ENCODE measurements around the gene PRKAG1.
A peak's percentile ranks its signal among the peaks of the same experiment; 100 is the strongest.
"Not testable (repeated sequence)": the region's sequence is repeated elsewhere in the genome, so short reads cannot be mapped to it uniquely, and the experiment has no call there.

The PRKAG1 gene

DNA sequence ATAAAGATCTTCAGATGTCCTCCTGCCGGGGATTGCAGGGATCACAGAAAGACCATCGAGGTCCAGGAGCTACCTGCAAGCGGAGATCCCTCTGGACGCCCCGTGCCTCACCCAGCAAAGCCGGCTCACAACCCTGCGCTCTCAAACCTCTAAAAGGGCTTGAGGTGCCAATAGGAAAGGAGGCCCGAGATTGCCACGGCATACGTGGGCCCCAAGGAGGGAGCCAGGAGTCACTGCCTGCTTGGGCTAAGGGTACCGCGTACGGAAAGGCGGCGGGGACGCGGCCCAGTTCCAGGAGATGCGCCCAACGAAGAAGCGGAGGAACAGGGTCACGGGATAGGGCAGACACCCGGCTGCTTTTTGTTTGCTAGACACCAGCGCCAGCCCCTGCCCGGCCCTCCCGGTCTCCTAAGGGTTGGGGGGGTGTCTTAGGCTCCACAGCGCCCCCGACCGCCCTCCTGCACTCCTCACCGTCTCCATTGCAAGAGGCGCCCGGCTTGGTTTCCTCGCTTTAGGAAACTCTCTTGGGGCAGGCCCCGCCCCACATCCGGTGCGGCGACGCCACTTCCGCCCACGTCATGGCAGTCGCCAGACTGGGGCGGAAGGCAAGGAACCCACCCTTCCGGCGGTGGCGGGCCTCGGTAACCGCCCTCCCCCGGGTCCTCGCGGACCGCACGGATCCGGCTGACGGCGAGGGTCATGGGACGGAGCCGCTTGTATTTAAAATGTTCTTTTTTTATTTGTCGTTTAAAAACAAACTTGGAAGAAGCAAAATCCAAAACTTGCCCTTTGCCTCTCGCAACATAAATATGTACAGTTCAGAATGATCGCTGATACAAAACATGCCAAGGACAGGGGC is at the start of gene PRKAG1:
TSS of gene PRKAG1 (minus strand) at position 516 of the 859 bp plus-strand sequence. CDS start at position 480, 36 bp downstream.
- DNase-seq (ENCODE audit: low read depth, low spot score) = peak; percentile 90

DNA sequence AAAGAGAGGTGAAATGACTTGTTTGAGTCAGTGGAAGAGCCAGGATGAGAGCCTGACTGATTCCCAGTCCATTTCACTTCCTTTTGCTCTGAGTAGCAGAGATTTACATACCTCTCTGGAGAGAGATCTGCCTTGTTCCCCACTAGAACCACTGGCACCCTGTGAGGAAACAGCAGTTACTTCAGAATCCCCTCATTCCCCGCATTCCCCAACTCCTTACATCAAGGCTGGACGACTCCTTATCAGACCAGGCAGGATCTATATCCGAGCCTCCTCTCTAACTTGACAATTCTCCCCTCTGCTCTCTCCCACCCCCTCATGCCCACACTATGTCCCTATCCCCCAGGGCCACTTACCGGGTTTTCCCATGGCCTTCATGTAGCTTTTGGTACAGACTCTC is 47.5 kb upstream of the PRKAG1 start:
- DNase-seq (ENCODE audit: low read depth, low spot score) = no peak

DNA sequence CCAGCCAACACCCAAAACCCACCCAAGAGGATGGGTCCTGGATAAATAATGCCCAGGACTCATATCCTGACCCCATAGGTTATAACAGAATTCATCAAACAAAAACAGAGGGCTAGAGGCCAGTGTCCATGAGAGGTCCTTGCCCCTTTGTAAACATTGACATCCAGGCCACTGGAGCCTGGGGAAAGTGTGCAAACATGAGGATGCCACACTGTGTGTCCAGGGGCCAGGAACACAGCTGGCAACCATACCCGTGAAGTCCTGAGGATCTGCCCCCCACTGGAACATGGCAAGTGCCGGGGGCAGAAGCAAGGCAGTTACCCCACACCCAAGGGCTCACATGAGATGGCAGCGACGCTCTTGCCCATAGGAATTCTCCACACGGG is 46.2 kb upstream of the PRKAG1 start:
- no peak for DNase-seq (ENCODE audit: low read depth, low spot score)

DNA sequence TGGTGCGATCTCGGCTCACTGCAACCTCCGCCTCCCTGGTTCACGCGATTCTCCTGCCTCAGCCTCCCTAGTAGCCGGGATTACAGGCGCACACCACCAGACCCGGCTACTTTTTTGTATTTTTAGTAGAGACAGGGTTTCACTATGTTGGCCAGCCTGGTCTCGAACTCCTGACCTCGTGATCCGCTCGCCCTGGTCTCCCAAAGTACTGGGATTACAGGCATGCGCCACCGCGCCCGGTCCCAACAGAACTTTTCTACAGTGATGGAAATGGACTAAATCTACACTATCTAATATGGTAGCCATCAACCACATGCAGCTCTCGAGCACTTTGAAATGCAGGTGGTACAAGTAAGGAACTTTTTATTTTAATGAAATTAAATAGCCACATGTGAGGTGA is 43.3 kb upstream of the PRKAG1 start:
- not testable (repeated sequence) for DNase-seq (ENCODE audit: low read depth, low spot score)

DNA sequence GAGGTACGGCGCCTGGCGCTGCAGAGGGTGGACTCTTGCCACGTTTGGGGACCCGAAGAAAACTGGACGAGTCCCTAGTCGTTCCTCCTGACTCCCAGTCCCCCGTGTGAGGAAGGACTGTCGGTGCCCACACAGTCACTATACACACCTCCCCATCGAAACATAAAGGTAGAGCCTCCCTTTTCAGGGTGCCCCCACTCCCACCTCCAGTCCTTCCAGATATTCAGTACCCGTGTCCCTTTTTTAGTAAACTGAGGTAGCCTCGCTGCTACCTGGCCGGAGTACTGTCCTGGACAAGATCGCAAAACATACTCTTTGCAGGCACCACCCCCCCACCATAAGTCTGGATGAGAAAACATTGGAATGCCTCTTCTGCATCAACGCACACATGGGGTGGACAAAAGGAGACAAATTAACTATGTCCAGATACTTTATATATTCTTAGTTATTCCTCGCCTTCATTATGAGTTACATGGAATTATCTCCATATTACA is 42.6 kb upstream of the PRKAG1 start:
- no peak for DNase-seq (ENCODE audit: low read depth, low spot score)

DNA sequence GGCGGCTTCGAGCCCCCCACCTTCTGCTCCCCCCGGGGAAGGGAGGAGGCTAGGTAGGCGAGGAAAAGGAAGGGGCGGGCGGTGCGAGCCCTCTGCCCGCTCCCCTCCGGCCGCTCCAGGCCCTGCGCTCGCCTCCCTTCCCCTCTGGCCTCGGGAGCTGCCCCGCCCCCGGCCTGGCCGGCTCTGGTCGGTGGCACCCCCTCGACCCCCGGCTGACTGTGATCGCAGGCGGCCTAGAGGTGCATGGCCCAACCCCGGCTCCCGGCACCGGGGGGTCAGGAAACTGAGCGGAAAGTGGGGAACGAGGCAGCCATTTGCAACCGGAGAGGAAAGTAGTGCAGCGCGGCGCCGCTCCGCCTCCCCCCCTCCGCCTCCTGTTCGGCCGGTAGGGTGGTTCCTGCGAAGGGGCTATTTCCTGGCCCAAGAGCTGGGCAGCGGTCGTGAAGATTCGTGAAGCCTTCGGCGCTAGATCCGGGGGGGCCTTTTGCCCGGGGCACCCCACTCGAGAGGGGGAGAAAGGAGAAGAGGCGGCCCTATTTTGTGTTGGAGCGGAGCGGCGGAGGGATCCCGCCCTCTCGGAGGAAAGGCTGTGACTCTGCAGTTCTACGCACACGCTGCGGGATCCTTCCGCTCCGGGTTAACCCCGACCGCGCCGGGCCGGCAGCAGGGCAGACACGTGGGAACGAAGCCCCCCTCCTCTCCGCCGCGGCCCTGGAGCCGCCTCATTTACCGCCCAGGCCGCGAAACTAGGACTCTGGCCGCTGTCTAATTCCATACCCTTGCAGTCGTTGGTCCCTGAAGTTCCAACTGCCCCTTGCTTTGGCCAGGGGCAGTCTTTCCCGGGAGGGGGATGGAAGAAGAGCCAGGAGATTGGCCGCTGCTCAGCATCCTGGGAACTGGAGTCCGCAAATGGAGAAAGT is 41.9 kb upstream of the PRKAG1 start, which contains the start of gene KMT2D:
TSS of gene KMT2D (minus strand) at position 558 of the 920 bp plus-strand sequence. CDS start 5,470 bp downstream, outside the sequence.
- peak; percentile 74 for DNase-seq (ENCODE audit: low read depth, low spot score)

DNA sequence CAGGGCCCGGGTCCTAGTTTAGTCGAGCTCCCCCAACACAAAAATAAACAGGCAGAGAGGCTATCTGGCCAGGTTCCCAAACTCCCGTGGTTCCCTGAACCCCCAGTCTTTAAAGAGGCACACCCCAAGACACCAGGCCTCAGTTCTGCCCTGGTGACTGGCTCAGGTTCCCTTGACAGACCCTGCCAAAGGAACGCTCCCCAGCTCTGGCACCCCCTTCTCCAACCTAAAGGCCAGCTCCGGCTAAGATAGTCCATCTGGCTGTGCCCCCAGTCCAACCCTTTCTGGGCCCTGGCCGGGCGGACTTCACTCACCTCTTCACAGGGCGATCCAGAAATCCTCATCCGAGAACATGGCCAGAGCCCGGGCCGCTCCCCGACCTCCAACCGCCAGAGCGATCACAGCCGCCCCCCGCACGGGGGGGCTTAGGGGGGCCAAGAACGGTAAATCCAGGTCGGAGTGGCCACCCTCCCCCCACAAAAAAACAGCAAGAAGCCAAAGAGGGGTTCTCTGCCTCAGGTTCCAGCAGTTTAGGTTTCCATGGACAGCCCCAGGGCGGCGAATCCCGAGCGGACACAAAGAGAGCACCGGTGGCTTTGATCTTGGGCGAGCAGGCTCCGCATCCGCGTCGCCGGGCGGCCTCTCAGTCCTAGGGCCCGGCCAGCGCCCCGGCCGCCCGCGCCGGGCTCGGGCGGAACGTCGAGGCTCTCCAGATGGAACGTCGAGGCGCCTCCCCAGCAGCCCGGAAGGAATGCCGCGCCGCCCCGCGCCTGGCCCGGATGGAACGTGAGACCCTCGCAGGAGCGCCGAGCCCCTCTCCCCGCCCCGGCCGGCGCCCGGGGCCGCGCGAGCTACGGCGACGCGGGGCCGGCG is 41.0 kb upstream of the PRKAG1 start:
- no peak for DNase-seq (ENCODE audit: low read depth, low spot score)

DNA sequence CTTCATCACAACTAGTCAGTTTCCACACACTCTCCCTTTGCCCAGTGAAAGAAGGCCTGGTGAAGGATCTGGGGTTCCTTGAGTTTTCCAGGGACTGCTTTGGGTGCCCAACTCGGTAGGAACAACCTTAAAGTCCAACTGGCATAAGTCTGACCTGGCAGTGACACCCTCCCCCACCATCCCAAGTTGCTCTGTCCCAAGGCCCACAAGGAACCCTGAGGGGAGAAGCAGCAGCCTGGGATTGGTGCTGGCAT is 40.4 kb upstream of the PRKAG1 start:
- no peak for DNase-seq (ENCODE audit: low read depth, low spot score)

DNA sequence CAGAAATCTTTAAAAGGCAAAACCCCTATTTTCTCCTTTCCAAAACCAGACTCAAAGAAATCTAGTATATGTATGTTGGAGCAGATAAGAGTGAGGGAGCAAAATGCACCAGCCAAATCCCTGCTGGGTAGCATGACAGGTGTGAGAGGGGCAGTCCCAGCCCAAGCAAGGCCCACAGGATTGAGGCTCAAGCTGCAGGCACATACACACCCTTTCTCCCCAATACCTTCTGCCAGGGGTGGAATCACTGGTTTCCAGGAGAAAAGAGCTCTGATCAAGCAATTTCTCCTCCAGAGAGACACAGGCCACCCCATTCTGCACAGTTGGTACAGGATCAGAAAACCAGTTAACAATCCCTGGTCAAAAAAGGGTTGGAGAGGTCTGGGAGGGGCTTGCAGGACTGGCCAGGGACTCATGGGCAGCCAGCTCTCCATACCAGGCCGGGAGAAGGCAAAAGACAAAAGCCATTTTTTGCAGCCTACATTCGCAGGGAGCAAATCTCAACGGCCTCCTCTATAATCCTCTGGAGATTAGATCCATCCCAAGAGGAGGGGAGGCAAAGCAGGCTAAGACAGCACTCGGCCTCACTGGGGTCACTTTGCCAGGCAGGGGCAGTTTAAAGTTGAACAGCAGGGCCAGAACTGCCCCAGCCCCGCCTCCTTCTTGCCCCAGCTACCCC is 39.9 kb upstream of the PRKAG1 start:
- no peak for DNase-seq (ENCODE audit: low read depth, low spot score)

DNA sequence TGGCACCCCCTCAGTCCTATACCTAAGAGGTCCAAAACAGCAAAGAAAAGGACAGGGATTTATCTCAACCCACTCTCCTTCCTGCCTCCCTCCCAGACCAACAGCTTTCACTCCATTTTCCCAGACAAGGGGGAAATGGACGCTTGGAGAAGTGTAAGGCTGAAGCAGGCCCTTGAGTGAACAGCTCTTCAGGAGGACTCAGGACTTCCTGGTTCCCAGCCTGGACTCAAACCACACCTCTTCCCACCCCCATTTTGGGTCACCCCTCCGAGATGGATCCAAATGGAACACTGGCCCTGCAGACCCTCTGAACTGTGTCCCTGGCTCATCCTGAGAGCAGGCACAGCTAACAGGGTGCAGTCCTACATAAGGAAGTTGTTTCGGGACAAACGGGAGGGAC is 39.3 kb upstream of the PRKAG1 start:
- no peak for DNase-seq (ENCODE audit: low read depth, low spot score)

DNA sequence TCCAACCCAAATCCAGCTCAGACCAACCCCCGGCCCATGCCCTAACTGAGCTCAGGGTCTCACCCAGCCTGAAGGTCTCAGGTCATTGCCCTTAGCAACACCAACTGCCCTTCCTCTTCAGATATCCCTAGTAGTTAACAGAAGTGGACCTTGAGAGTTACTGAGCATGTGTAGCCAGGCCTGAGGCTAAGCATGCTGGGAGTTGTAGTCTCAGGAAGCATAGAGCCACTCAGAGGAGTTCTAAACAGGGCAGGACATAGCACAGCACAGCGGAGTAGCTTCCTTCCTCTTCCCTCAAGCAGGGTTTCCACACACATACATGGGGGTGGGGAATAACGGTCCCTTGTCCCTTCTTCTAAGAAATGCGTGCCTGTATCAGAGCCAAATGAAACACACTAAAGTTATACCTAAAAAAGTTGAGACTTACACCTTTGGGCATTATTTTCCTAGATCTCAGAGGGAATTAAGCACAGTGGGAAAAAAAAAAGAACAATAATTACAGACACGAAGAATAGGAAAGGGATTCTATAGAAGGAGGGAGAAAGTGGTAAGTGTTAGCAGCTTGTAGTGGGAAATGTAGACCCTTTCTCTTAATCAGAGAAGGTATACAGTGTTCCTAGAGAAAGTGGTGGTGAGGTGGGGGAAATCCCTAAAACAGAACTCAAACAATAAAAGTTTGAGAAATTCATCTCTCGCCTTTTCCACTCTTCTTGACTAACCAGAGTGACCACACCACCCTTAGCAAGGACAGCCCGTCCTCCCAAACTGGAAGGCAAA is 37.6 kb upstream of the PRKAG1 start:
- DNase-seq (ENCODE audit: low read depth, low spot score) = no peak

DNA sequence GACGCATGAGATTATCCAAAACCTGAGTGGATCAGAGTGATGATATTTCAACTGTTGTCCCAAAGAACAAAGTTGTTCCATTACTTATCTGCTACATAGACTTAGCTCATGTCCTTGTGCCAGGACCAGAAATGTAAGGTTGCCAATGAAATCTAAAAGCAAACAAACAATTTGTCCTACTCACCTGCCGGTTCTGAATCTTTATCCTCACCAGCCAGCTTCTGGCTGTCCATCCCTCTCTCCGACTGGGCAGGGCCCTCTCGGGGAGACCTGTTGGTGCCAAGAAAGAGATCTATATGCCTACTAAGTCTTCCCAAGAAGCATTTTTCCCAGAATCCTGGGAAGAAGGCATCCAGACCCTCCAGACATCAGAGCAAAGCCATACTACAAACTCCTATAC is 36.5 kb upstream of the PRKAG1 start:
- no peak for DNase-seq (ENCODE audit: low read depth, low spot score)

DNA sequence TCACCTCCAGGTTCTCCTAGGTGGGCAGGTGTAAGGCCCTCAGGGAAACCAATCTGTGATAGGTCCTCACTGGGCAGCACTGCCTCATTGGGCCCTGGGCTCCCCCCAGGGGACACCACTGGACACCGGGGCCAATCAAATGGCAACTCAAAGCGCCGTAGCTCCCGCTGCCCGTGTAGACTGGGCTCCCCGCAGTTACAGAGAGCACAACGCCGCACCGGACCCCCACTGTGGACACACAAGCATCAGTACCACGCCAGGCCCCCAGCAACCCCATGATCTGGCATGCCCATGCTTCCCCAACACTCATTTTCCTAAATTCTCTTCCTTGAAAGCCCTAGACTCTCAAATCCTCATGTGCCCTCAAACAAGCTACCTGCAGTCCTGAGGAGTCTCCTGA is 35.9 kb upstream of the PRKAG1 start:
- no peak for DNase-seq (ENCODE audit: low read depth, low spot score)

DNA sequence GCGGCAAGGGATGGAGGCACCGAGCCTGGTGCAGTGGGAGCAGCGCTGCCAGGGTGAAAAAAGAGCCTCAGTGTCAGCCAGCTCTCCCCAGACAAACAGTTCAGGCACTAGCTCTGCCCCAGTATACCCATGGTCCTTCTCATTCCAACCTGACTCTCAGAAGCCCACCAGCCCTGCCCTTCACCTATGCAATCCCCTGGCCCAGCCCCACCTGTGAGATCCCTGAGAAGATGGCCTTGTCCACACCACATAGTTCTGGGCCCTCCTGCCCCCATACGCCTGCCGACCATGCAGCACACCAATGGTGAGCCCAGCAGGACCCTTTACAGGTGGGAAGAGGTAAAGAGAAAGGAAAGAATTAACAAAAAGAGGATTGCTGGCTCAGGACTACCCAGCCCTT is 35.5 kb upstream of the PRKAG1 start:
- DNase-seq (ENCODE audit: low read depth, low spot score) = no peak

DNA sequence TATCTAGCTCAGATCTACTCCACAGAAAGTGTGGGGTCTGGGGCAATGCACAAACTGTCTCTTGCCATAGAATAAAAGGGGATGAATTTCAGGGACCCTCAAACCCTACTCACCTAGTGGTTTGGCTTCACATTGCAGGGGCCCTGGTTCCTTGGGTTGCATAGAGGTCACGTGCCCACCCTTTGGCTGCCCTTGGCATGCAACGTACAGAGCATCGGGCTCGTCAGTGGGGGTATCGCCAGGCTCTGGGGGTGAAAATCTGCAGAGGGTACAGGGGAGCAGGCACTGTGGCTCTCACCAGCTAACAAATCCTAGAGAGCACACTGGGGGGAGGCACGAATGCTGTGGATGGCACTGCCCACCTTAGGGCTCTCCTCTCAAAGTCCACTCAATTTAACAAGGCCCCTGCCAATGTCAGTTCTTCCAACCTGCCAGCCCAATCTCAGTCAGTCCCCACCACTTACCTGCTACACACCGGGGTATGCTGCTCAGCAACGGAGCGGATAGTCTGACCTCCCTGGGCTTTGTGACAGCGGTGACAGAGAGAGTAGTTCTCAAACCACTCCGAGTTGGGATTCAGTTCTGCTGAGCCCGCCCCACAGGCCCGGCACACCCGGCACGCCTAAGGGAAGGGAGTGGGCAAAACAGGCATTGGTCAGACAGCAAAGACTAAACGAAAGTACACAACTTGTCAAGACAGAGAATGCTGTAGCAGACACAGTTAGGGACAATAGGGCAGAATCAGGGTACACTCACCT is 34.1 kb upstream of the PRKAG1 start:
- DNase-seq (ENCODE audit: low read depth, low spot score) = no peak

DNA sequence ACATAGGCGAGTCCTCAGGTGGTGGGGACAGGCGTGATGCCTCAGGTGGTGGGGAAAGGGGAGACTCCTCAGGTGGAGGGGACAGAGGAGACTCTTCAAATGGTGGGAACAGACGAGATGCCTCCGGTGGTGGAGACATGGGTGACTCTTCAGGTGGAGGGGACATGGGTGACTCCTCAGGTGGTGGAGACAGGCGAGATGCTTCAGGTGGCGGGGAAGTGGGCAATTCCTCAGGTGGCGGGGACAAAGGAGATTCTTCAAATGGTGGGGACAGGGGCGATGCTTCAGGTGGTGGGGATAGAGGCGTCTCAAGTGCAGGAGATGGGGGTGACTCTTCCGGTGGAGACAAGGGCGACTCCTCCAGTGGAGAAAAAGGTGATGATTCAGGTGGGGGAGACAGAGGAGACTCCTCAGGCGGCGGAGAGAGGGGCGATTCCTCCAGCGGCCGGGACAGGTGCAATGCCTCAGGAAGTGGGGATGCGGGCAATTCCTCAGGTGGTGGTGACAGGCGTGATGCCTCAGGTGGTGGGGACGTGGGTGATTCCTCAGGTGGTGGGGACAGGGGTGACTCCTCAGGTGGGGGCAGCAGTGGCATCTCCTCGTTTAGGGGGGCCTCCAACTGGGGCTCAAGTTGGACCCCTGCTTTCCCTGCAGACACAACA is 33.3 kb upstream of the PRKAG1 start:
- DNase-seq (ENCODE audit: low read depth, low spot score) = no peak

DNA sequence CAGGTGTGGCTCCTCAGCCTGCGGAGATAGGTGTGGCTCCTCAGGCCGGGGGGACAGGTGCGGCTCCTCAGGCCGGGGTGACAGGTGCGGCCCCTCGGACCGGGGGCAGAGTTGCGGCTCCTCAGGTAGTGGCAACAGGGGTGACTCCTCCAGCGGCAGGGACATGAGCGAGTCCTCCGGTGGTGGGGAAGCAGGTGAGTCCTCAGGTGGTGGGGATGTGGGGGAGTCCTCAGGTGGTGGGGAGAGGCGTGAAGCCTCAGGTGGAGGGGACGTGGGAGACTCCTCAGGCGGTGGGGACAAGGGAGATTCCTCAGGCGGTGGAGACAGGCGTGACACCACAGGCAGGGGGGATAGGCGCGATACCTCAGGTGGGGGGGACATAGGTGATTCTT is 32.8 kb upstream of the PRKAG1 start:
- DNase-seq (ENCODE audit: low read depth, low spot score) = no peak

DNA sequence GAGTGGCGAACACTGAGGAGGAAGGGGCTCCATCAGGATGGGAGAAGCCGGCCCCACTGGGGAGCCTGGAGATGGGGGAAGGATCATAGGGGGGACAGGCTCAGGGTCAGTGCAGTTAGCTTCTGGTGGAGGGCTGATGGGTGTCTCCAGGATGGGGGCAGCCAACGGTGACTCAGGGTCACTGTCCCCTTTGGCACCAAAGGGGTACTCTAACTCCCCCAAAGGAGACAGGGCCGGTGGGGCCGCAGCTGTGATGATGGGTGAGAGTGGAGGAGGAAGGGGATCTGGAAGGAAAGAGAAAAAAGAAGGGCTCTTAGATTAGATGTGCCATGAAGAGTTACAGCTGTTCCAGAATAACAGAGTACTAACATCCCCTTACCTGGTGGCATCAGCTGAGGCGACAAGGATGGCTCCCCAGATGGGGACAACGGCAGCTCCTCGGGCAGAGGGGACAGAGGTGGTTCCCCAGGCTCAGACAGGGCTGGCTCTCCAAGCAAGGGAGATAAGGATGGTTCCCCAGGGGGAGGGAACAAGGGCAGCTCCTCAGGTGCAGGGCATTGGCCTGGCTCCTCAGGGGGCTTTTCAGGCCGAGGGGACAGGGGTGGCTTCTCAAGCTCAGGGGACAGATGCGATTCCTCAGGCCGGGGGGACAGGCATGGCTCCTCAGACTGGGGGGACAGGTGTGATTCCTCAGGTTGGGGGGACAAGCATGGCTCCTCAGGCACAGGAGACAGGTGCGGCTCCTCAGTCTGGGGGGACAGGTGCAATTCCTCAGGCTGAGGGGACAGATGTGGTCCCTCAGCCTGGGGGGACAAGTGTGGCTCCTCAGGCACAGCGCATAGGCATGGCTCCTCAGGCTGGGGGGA is 32.2 kb upstream of the PRKAG1 start:
- no peak for DNase-seq (ENCODE audit: low read depth, low spot score)

Data from activated naive CD8-positive, alpha-beta T cell treated with anti-CD3 and anti-CD28 coated beads, Interleukin-2, amount 50 U/mL, for 16 hours (primary cell).